ENCODE results near the gene PM20D2.

Gene PM20D2

GRCh38 chr6:89214197-89214596 lies 68.3 kb downstream of the PM20D2 start:
- Histone ChIP-seq H3K9me3 (ENCODE audit: control insufficient read depth, insufficient read depth, low read length) (no peaks in the 10 kb centered on the region), H3K4me1 (ENCODE audit: control insufficient read depth, low read length) (no peaks in the 10 kb centered on the region)

More at GRCh38 chr6:89214197-89214596, 68.3 kb downstream of the PM20D2 start:
- Histone ChIP-seq H4K20me1 (ENCODE audit: control insufficient read depth, insufficient read depth, low read depth, low read length) (no peaks in the 10 kb centered on the region), H3K9me2 (replicated peaks; ENCODE audit: control insufficient read depth, low read length) (no peaks in the 10 kb centered on the region), H3F3A (ENCODE audit: control insufficient read depth, insufficient read depth) (no peaks in the 10 kb centered on the region), H3K27ac (ENCODE audit: low read depth, low read length) (no peak overlapping the region), H3K79me2 (ENCODE audit: control insufficient read depth, low read length) (no peaks in the 10 kb centered on the region), H3K27me3 (ENCODE audit: control insufficient read depth, low read length) (peaks cover 43% of the 10 kb centered on the region), H3K36me3 (ENCODE audit: control insufficient read depth, low read length) (no peaks in the 10 kb centered on the region), H3K4me2 (ENCODE audit: low read length) (no peak overlapping the region), H3K4me3 (ENCODE audit: low read length) (no peak overlapping the region)
- no peak for TF ChIP-seq EZH2phosphoT487 (IDR thresholded peaks at IDR 0.05; ENCODE audit: borderline replicate concordance, low read length)
- TF ChIP-seq, protein P1, sequence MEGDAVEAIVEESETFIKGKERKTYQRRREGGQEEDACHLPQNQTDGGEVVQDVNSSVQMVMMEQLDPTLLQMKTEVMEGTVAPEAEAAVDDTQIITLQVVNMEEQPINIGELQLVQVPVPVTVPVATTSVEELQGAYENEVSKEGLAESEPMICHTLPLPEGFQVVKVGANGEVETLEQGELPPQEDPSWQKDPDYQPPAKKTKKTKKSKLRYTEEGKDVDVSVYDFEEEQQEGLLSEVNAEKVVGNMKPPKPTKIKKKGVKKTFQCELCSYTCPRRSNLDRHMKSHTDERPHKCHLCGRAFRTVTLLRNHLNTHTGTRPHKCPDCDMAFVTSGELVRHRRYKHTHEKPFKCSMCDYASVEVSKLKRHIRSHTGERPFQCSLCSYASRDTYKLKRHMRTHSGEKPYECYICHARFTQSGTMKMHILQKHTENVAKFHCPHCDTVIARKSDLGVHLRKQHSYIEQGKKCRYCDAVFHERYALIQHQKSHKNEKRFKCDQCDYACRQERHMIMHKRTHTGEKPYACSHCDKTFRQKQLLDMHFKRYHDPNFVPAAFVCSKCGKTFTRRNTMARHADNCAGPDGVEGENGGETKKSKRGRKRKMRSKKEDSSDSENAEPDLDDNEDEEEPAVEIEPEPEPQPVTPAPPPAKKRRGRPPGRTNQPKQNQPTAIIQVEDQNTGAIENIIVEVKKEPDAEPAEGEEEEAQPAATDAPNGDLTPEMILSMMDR (IDR thresholded peaks at IDR 0.05; ENCODE audit: low read depth, low read length, poor library complexity, severe bottlenecking): no peak

Data from DOHH2 (cell line).